MM.1S (cell line): ENCODE results near the gene RNF224.

Source experiments
- DNase-seq: peaks from one replicate; pipeline ENCODE4 v3.0.0-alpha.2; 2015
- H2AFZ ChIP-seq: fragments of 300-600 bp; sonication (generic); 2 replicates; pipeline ENCODE4 v1.6.0; 2016; ENCODE audit warnings: antibody characterized with exemption, low read length
- H3F3A ChIP-seq: fragments of 300-600 bp; sonication (generic); 2 replicates; pipeline ENCODE4 v1.6.1; 2016; ENCODE audit warnings: mild to moderate bottlenecking, antibody characterized with exemption, low read length, moderate library complexity, mixed read lengths; ENCODE audit not compliant: insufficient read depth
- H3K27ac ChIP-seq: fragments of 300-600 bp; sonication (generic); 2 replicates; pipeline ENCODE4 v1.5.1; 2016; ENCODE audit warnings: mild to moderate bottlenecking, low read length
- H3K27me3 ChIP-seq: fragments of 300-600 bp; sonication (generic); replicated peaks from 2 replicates; pipeline ENCODE4 v1.6.0; 2016; ENCODE audit warnings: low read length; ENCODE audit not compliant: insufficient read depth
- H3K36me3 ChIP-seq: fragments of 300-600 bp; sonication (generic); replicated peaks from 2 replicates; pipeline ENCODE4 v1.6.1; 2016; ENCODE audit warnings: mild to moderate bottlenecking, low read length, mixed read lengths; ENCODE audit not compliant: insufficient read depth
- H3K4me1 ChIP-seq: fragments of 300-600 bp; sonication (generic); 2 replicates; pipeline ENCODE4 v1.6.1; 2016; ENCODE audit warnings: low read length, mixed read lengths
- H3K4me2 ChIP-seq: fragments of 300-600 bp; sonication (generic); 2 replicates; pipeline ENCODE4 v1.6.0; 2016; ENCODE audit warnings: low read depth, low read length
- H3K4me3 ChIP-seq: fragments of 300-600 bp; sonication (generic); 2 replicates; pipeline ENCODE4 v1.5.1; 2016; ENCODE audit warnings: low read length, mixed read lengths
- H3K79me2 ChIP-seq: fragments of 300-600 bp; sonication (generic); 2 replicates; pipeline ENCODE4 v1.6.1; 2016; ENCODE audit warnings: mixed run types, low read length, mixed read lengths
- H3K9ac ChIP-seq: fragments of 300-600 bp; sonication (generic); 2 replicates; pipeline ENCODE4 v1.6.1; 2016; ENCODE audit warnings: low read length, mixed read lengths
- H3K9me2 ChIP-seq: fragments of 300-600 bp; sonication (generic); replicated peaks from 2 replicates; pipeline ENCODE4 v1.6.1; 2016; ENCODE audit warnings: mild to moderate bottlenecking, low read length, mixed read lengths; ENCODE audit not compliant: insufficient read depth
- H3K9me3 ChIP-seq: fragments of 300-600 bp; sonication (generic); replicated peaks from 2 replicates; pipeline ENCODE4 v1.6.1; 2016; ENCODE audit warnings: mild to moderate bottlenecking, low read length, mixed read lengths; ENCODE audit not compliant: insufficient read depth
- H4K20me1 ChIP-seq: fragments of 300-600 bp; sonication (generic); 2 replicates; pipeline ENCODE4 v1.6.1; 2016; ENCODE audit warnings: mild to moderate bottlenecking, low read length, moderate library complexity, mixed read lengths; ENCODE audit not compliant: insufficient read depth
- CTCF ChIP-seq: fragments of 300-600 bp; sonication (generic); IDR thresholded peaks from 2 replicates; pipeline ENCODE4 v1.5.1; 2016; ENCODE audit warnings: antibody characterized with exemption, low read length, mixed read lengths
- EZH2 ChIP-seq: fragments of 300-600 bp; sonication (generic); optimal IDR thresholded peaks from 2 replicates; pipeline ENCODE3; 2017; ENCODE audit warnings: low read depth, mild to moderate bottlenecking, antibody characterized with exemption, low read length, mixed read lengths
- EZH2phosphoT487 ChIP-seq: fragments of 300-600 bp; sonication (generic); IDR thresholded peaks from 2 replicates; pipeline ENCODE4 v1.6.1; 2018; ENCODE audit warnings: antibody characterized with exemption, low read length

The RNF224 gene

GRCh38 chr9:137276473-137277328, 49.4 kb downstream of the RNF224 start:
- Histone ChIP-seq H3K79me2 (peaks cover 8% of the 10 kb centered on the region; the same call in 1 of the 2 replicates), H3K4me2 (peak overlapping the region; percentile 79; the same call in 1 of the 2 replicates), H3K9ac (peak overlapping the region; percentile 70; the same call in 1 of the 2 replicates), H3K4me1 (peaks cover 3% of the 10 kb centered on the region; the same call in 1 of the 2 replicates), H3K9me3 (no peaks in the 10 kb centered on the region), H2AFZ (peak overlapping the region; percentile 75; the same call in 1 of the 2 replicates), H3K27ac (no peak overlapping the region), H3K4me3 (no peak overlapping the region; the same call in 1 of the 2 replicates), H3K27me3 (no peaks in the 10 kb centered on the region), H3K9me2 (no peaks in the 10 kb centered on the region), H4K20me1 (no peaks in the 10 kb centered on the region), H3K36me3 (no peaks in the 10 kb centered on the region), H3F3A (no peaks in the 10 kb centered on the region)
- no peak for DNase-seq
- TF ChIP-seq EZH2phosphoT487 (no peak), EZH2 (no peak), CTCF (no peak)

- H3F3A ChIP-seq = no peaks in the 10 kb centered on the region
- peaks cover 3% of the 10 kb centered on the region; the same call in 1 of the 2 replicates for H3K4me1 ChIP-seq
- H3K36me3 ChIP-seq = no peaks in the 10 kb centered on the region
- peaks cover 8% of the 10 kb centered on the region; the same call in 1 of the 2 replicates for H3K79me2 ChIP-seq
- peak; percentile 73 for DNase-seq
- H2AFZ ChIP-seq = peak within 1 kb of the TSS; percentile 75
- H3K27me3 ChIP-seq = no peaks in the 10 kb centered on the region
- peak within 1 kb of the TSS; percentile 79 for H3K4me2 ChIP-seq
- H3K27ac ChIP-seq = peak within 1 kb of the TSS; percentile 10; the same call in 1 of the 2 replicates
- no peak for TF ChIP-seq EZH2phosphoT487
- peak; percentile 35 for TF ChIP-seq CTCF
- TF ChIP-seq EZH2 = no peak
- H3K9me3 ChIP-seq = no peaks in the 10 kb centered on the region
- peak within 1 kb of the TSS; percentile 70 for H3K9ac ChIP-seq
- no peaks in the 10 kb centered on the region for H4K20me1 ChIP-seq
- H3K9me2 ChIP-seq = no peaks in the 10 kb centered on the region
- peak within 1 kb of the TSS; percentile 74 for H3K4me3 ChIP-seq
These were observed 50.2 kb downstream of the RNF224 start, which contains the start of gene TOR4A for GRCh38 chr9:137277329-137278041. TOR4A (plus strand) TSS chr9:137277726; CDS start chr9:137278690, 964 bp downstream.

GRCh38 chr9:137278061-137278701, 50.9 kb downstream of the RNF224 start:
- Histone ChIP-seq H3K4me1 (peaks cover 3% of the 10 kb centered on the region; the same call in 1 of the 2 replicates), H3K9me3 (no peaks in the 10 kb centered on the region), H3K27me3 (no peaks in the 10 kb centered on the region), H3K4me3 (peak overlapping the region; percentile 74), H3F3A (no peaks in the 10 kb centered on the region), H3K79me2 (peaks cover 8% of the 10 kb centered on the region; the same call in 1 of the 2 replicates), H3K36me3 (no peaks in the 10 kb centered on the region), H3K9ac (peak overlapping the region; percentile 70; the same call in 1 of the 2 replicates), H2AFZ (peak overlapping the region; percentile 75), H3K4me2 (peak overlapping the region; percentile 79), H3K9me2 (no peaks in the 10 kb centered on the region), H4K20me1 (no peaks in the 10 kb centered on the region), H3K27ac (no peak overlapping the region; the same call in 1 of the 2 replicates)
- no peak for DNase-seq
- no peak for TF ChIP-seq CTCF
- no peak for TF ChIP-seq EZH2phosphoT487
- no peak for TF ChIP-seq EZH2
